ENCODE measurements around the gene PHLDA2. TPM values are rescaled to one million over a fixed set of nuclear protein-coding genes. Genes with fewer than 3 reads are reported as not detected.

PHLDA2 gene
- total RNA-seq: 0.40 and 1.7 TPM in 2 replicates

GRCh38 chr11:2928605-2929530 is at the start of gene PHLDA2:
Gene PHLDA2, minus strand, starts transcription at chr11:2929420. Its CDS starts 56 bp downstream, at chr11:2929364.
- peak; percentile 43 to 80 for DNase-seq (ENCODE audit: low read depth in 2 of 2)

GRCh38 chr11:2977113-2977512 is 47.9 kb upstream of the PHLDA2 start:
- DNase-seq (ENCODE audit: low read depth in 2 of 2): no peak

GRCh38 chr11:2976294-2977063 is 47.3 kb upstream of the PHLDA2 start:
- no peak for DNase-seq (ENCODE audit: low read depth in 2 of 2)

- DNase-seq (ENCODE audit: low read depth in 2 of 2): peak; percentile 54 to 77
These were observed 46.4 kb upstream of the PHLDA2 start for GRCh38 chr11:2975594-2975993.

GRCh38 chr11:2974272-2974671 is 45.1 kb upstream of the PHLDA2 start:
- DNase-seq (ENCODE audit: low read depth in 2 of 2): no peak

GRCh38 chr11:2968341-2968900 is 39.2 kb upstream of the PHLDA2 start:
- no peak for DNase-seq (ENCODE audit: low read depth in 2 of 2)

- no peak for DNase-seq (ENCODE audit: low read depth in 2 of 2)
These were observed 35.6 kb upstream of the PHLDA2 start for GRCh38 chr11:2964782-2965181.

GRCh38 chr11:2963761-2964160 is 34.5 kb upstream of the PHLDA2 start:
- no peak for DNase-seq (ENCODE audit: low read depth in 2 of 2)

- no peak for DNase-seq (ENCODE audit: low read depth in 2 of 2)
These were observed 34.0 kb upstream of the PHLDA2 start for GRCh38 chr11:2963112-2963754.

- DNase-seq (ENCODE audit: low read depth in 2 of 2): no peak
These were observed 31.9 kb upstream of the PHLDA2 start for GRCh38 chr11:2961080-2961479.

- no peak for DNase-seq (ENCODE audit: low read depth in 2 of 2)
These were observed 30.9 kb upstream of the PHLDA2 start for GRCh38 chr11:2960139-2960538.

- DNase-seq (ENCODE audit: low read depth in 2 of 2): no peak
These were observed 29.0 kb upstream of the PHLDA2 start for GRCh38 chr11:2958251-2958650.

- no peak for DNase-seq (ENCODE audit: low read depth in 2 of 2)
These were observed 26.8 kb upstream of the PHLDA2 start for GRCh38 chr11:2955906-2956476.

- peak in 1 of 2 donors; percentile 28 for DNase-seq (ENCODE audit: low read depth in 2 of 2)
These were observed 25.0 kb upstream of the PHLDA2 start for GRCh38 chr11:2954263-2954662.

GRCh38 chr11:2952290-2952689 is 23.1 kb upstream of the PHLDA2 start:
- DNase-seq (ENCODE audit: low read depth in 2 of 2): no peak

GRCh38 chr11:2951231-2952110 is 22.3 kb upstream of the PHLDA2 start:
- DNase-seq (ENCODE audit: low read depth in 2 of 2): peak; percentile 46 to 79

- DNase-seq (ENCODE audit: low read depth in 2 of 2): no peak
These were observed 21.6 kb upstream of the PHLDA2 start for GRCh38 chr11:2950825-2951224.

GRCh38 chr11:2949920-2950319 is 20.7 kb upstream of the PHLDA2 start:
- no peak for DNase-seq (ENCODE audit: low read depth in 2 of 2)

GRCh38 chr11:2947744-2948143 is 18.5 kb upstream of the PHLDA2 start:
- no peak for DNase-seq (ENCODE audit: low read depth in 2 of 2)

- no peak for DNase-seq (ENCODE audit: low read depth in 2 of 2)
These were observed 16.6 kb upstream of the PHLDA2 start for GRCh38 chr11:2945757-2946287.

Data from lung microvascular endothelial cell (primary cell).